BLaER1 (cell line): Measurements from ENCODE around the gene BRCA1.

Experiments used
- H3K27ac ChIP-seq: shearing (Covaris generic); formaldehyde crosslinking; 2 replicates; pipeline ENCODE4 v1.8.1; 2022
- H3K27me3 ChIP-seq: shearing (Covaris generic); formaldehyde crosslinking; 2 replicates; pipeline ENCODE4 v1.8.1; 2022
- H3K36me3 ChIP-seq: shearing (Covaris generic); formaldehyde crosslinking; 2 replicates; pipeline ENCODE4 v1.8.1; 2022
- H3K4me1 ChIP-seq: shearing (Covaris generic); formaldehyde crosslinking; 2 replicates; pipeline ENCODE4 v1.8.1; 2022
- H3K4me2 ChIP-seq: shearing (Covaris generic); formaldehyde crosslinking; 2 replicates; pipeline ENCODE4 v1.8.1; 2022
- H3K4me3 ChIP-seq: shearing (Covaris generic); formaldehyde crosslinking; 2 replicates; pipeline ENCODE4 v1.8.1; 2022
- H3K9ac ChIP-seq: shearing (Covaris generic); formaldehyde crosslinking; 2 replicates; pipeline ENCODE4 v1.8.1; 2022
- H3K9me3 ChIP-seq: shearing (Covaris generic); formaldehyde crosslinking; 2 replicates; pipeline ENCODE4 v1.8.1; 2022
- H4K20me1 ChIP-seq: shearing (Covaris generic); formaldehyde crosslinking; 2 replicates; pipeline ENCODE4 v1.8.1; 2022
- Cebpa-rat ChIP-seq: shearing (Covaris generic); IDR thresholded peaks from 2 replicates; pipeline ENCODE4 v1.8.1; 2022

BRCA1 gene

DNA sequence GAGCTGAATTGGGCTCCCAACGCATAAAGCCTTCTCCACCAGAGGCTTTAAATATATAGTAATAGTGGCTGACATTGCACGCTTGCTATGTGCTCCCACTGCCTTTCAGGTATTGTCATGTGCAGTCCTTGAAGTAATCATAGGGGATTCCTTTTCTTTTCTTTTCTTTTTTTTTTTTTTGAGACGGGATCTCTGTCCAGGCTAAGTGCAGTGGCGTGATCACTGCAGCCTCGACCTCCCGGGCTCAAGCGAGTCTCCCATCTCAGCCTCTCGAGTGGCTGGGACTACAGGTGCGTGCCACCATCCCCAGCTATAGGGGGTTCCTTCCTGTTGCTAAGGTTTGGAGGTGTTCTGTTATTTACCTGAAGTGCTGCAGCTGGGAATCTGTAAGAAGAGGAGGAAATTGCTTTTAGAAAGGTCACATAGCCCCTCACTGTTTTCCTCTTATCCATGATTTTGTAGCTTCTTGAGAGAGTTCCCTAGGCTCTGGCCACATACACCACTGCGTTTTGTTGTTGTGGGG lies 126.1 kb downstream of the BRCA1 start:
- H3K9ac ChIP-seq: peak overlapping the region; percentile 99
- H3K27me3 ChIP-seq: no peaks in the 10 kb centered on the region
- peaks cover 66% of the 10 kb centered on the region for H3K36me3 ChIP-seq
- peaks cover 54% of the 10 kb centered on the region for H4K20me1 ChIP-seq
- H3K4me2 ChIP-seq: peak overlapping the region; percentile 93
- H3K4me1 ChIP-seq: peaks cover 25% of the 10 kb centered on the region
- no peaks in the 10 kb centered on the region for H3K9me3 ChIP-seq
- peak overlapping the region; percentile 94 for H3K27ac ChIP-seq
- TF ChIP-seq Cebpa-rat: no peak
- peak overlapping the region; percentile 94 for H3K4me3 ChIP-seq

DNA sequence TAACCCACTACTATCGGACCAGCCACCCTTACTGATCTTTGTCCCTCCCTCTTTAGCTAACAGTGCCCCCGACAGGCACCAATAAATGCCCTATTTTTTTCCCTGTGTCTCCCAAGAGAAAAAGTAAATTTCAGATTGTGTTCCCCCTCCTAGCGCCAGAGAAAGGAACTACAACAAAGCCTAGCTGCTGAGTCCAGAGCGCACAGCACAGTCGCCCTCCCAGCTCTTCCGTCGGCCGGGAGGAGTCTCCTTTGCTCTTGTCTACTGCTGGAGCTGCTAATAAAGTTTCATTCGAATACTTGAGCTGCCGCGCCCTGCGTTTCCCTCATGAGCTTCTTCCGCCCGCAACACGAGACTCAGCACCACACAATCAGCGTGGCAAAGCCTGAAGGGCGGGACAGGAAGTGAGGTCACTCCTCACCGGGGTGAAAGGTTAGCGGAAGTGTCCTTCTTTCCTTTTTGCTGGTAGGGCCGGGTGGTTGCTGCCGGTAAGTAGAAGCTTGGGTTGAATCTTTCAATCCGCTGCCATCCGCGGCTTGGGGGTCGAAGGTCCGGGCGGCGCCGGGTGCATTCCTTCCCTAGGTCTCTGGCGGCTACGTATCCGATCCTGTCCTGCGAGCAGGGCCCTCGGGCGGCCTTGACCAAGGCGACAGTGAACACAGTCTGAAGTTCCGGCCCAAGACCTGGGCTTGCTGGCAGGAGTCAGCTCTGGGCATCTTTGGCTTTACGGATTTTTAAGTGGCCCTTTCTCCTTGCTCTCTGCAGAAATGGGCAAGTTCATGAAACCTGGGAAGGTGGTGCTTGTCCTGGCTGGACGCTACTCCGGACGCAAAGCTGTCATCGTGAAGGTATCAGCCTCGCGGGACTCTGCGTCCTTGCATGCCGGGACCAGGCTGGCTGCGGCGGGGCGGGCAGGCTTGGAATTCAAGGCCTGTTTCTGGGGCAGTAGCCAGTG lies 126.9 kb downstream of the BRCA1 start, which contains the start of gene RPL27:
Gene RPL27 (plus strand): TSS at position 436 of the 955 bp plus-strand sequence. CDS start 332 bp downstream, at position 768.
- H3K4me2 ChIP-seq: peak within 1 kb of the TSS; percentile 93
- peak within 1 kb of the TSS; percentile 94 for H3K27ac ChIP-seq
- peaks cover 25% of the 10 kb centered on the region for H3K4me1 ChIP-seq
- H4K20me1 ChIP-seq: peaks cover 46% of the 10 kb centered on the region
- H3K9me3 ChIP-seq: no peaks in the 10 kb centered on the region
- H3K9ac ChIP-seq: peak within 1 kb of the TSS; percentile 99
- H3K4me3 ChIP-seq: peak within 1 kb of the TSS; percentile 94
- no peaks in the 10 kb centered on the region for H3K27me3 ChIP-seq
- TF ChIP-seq Cebpa-rat: no peak
- peaks cover 66% of the 10 kb centered on the region for H3K36me3 ChIP-seq

DNA sequence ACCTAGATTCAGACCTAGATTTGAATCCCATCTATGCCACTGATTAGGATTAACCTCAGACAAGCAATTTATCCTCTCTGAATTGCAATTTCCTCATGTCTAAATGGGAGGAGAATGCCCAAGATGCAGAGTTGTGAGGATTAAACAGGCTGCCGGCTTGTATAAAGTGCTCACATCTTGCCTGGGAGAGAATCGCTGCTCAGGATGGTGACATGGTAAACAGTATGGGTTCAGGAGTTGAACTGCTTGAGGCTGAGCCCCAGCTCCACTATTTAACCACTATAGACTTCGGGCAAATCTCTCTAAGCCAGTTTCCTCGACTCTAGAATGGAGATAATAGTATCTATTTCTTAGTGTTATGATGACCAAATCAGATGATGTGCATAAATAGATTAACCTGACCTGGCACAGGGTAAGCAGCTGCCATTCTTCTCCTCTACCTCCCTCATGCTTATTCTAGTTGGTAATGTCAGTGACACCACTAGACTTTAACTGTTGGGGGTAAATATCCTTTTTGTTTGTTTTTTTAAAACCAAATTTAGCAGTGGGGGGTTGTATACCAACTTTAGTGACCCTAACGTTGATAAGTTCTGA lies 127.7 kb downstream of the BRCA1 start:
- Histone ChIP-seq H3K9me3 (no peaks in the 10 kb centered on the region), H3K4me1 (peaks cover 25% of the 10 kb centered on the region), H3K4me3 (peak overlapping the region; percentile 57), H3K9ac (peak overlapping the region; percentile 71; the same call in 1 of the 2 replicates), H3K36me3 (peaks cover 66% of the 10 kb centered on the region), H3K27me3 (no peaks in the 10 kb centered on the region), H3K4me2 (peak overlapping the region; percentile 79), H4K20me1 (peaks cover 38% of the 10 kb centered on the region), H3K27ac (peak overlapping the region; percentile 59)
- TF ChIP-seq Cebpa-rat: no peak
